IMR-90 (cell line): ENCODE measurements around the gene SLC26A8. TPM values are rescaled to one million over a fixed set of nuclear protein-coding genes. Genes with fewer than 3 reads are reported as not detected.

Source experiments
- ATAC-seq: fragments of 200-7000 bp; cut with Tn5 transposase; 2 replicates; pipeline ENCODE4 v1.9.1; 2020; ENCODE audit warnings: low read depth, mild to moderate bottlenecking, moderate library complexity
- BruUV-seq: library from RNA; stranded (reverse); fragments of 400-500 nt; replicated peaks from 2 replicates; lab custom pipeline; 2021; lab: Mats Ljungman, UMichigan
- CTCF ChIA-PET: fragments of 300-600 bp; formaldehyde crosslinking; extraction: SDS; loops from one replicate; lab custom pipeline; 2021; ENCODE audit warnings: antibody characterized with exemption; lab: Yijun Ruan, JAX
- POLR2A ChIA-PET: fragments of 300-600 bp; sonication (Branson Sonifier 250); formaldehyde crosslinking; loops from one replicate; lab custom pipeline; 2022; ENCODE audit warnings: antibody characterized with exemption; ENCODE audit not compliant: unreplicated experiment; lab: Charles Lee
- DNase-seq: peaks from one replicate; pipeline ENCODE4 v3.0.0; 2013
- H2AFZ ChIP-seq: replicated peaks from 2 replicates; pipeline ENCODE3; 2013; ENCODE audit warnings: low read length, mild to moderate bottlenecking; ENCODE audit not compliant: poor library complexity
- H2AK5ac ChIP-seq: 2 replicates; pipeline ENCODE4 v1.6.1; 2013; ENCODE audit warnings: low read depth, low read length, inconsistent platforms
- H2AK9ac ChIP-seq: replicated peaks from 2 replicates; pipeline ENCODE3; 2013; ENCODE audit warnings: mild to moderate bottlenecking, low read depth, low read length, moderate library complexity; ENCODE audit not compliant: poor library complexity
- H2BK120ac ChIP-seq: 2 replicates; pipeline ENCODE4 v1.6.1; 2013; ENCODE audit warnings: low read depth, low read length, inconsistent platforms
- H2BK15ac ChIP-seq: 3 replicates; pipeline ENCODE4 v1.6.1; 2013; ENCODE audit warnings: low read depth, low read length, inconsistent platforms
- H2BK20ac ChIP-seq: 2 replicates; pipeline ENCODE4 v1.6.1; 2013; ENCODE audit warnings: low read depth, mild to moderate bottlenecking, inconsistent platforms, low read length, moderate library complexity
- H2BK5ac ChIP-seq: 2 replicates; pipeline ENCODE4 v1.6.1; 2013; ENCODE audit warnings: mild to moderate bottlenecking, low read depth, low read length, inconsistent platforms; ENCODE audit not compliant: poor library complexity, severe bottlenecking
- H3K14ac ChIP-seq: replicated peaks from 2 replicates; pipeline ENCODE4 v1.6.1; 2013; ENCODE audit warnings: low read depth, low read length, inconsistent platforms
- H3K18ac ChIP-seq: 2 replicates; pipeline ENCODE4 v1.6.1; 2013; ENCODE audit warnings: low read depth, low read length, control low read depth
- H3K23ac ChIP-seq: 2 replicates; pipeline ENCODE4 v1.6.1; 2013; ENCODE audit warnings: low read depth, low read length, inconsistent platforms
- H3K27ac ChIP-seq: 2 replicates; pipeline ENCODE4 v1.5.1; 2013; ENCODE audit warnings: mild to moderate bottlenecking, control low read depth, low read length; ENCODE audit not compliant: insufficient read depth
- H3K27me3 ChIP-seq: 2 replicates; pipeline ENCODE4 v1.6.1; 2013; ENCODE audit warnings: low read length; ENCODE audit not compliant: control insufficient read depth, insufficient read depth
- H3K36me3 ChIP-seq: 2 replicates; pipeline ENCODE4 v1.6.1; 2013; ENCODE audit warnings: low read length, mixed read lengths; ENCODE audit not compliant: control insufficient read depth, insufficient read depth
- H3K4ac ChIP-seq: 2 replicates; pipeline ENCODE4 v1.6.1; 2013; ENCODE audit warnings: low read depth, low read length, inconsistent platforms
- H3K4me1 ChIP-seq: 2 replicates; pipeline ENCODE4 v1.6.1; 2013; ENCODE audit warnings: low read length, mixed read lengths; ENCODE audit not compliant: control insufficient read depth, insufficient read depth
- H3K4me2 ChIP-seq: 2 replicates; pipeline ENCODE4 v1.6.1; 2013; ENCODE audit warnings: low read depth, mild to moderate bottlenecking, control low read depth, low read length, moderate library complexity
- H3K4me3 ChIP-seq: 2 replicates; pipeline ENCODE4 v1.5.1; 2013; ENCODE audit warnings: low read depth, mild to moderate bottlenecking, control low read depth, low read length, moderate library complexity; ENCODE audit not compliant: insufficient read depth
- H3K56ac ChIP-seq: 2 replicates; pipeline ENCODE4 v1.6.1; 2013; ENCODE audit warnings: low read length, inconsistent platforms; ENCODE audit not compliant: insufficient read depth; ENCODE audit errors: extremely low read depth
- H3K79me1 ChIP-seq, 2 experiments: 2 replicates each; pipeline ENCODE4 v1.6.1; 2013; ENCODE audit warnings: low read length in 2 of 2, inconsistent platforms in 1 of 2, low read depth in 1 of 2
- H3K9ac ChIP-seq: 2 replicates; pipeline ENCODE4 v1.6.1; 2013; ENCODE audit warnings: low read depth, low read length, control low read depth
- H3K9me1 ChIP-seq: 2 replicates; pipeline ENCODE4 v1.6.1; 2013; ENCODE audit warnings: low read length, inconsistent platforms; ENCODE audit not compliant: insufficient read depth
- H3K9me3 ChIP-seq: 2 replicates; pipeline ENCODE4 v1.6.1; 2013; ENCODE audit warnings: low read length; ENCODE audit not compliant: control insufficient read depth, insufficient read depth
- H4K20me1 ChIP-seq: 2 replicates; pipeline ENCODE4 v1.6.1; 2013; ENCODE audit warnings: low read length, inconsistent platforms; ENCODE audit not compliant: insufficient read depth
- H4K5ac ChIP-seq: 2 replicates; pipeline ENCODE4 v1.6.1; 2013; ENCODE audit warnings: mild to moderate bottlenecking, low read depth, low read length, control low read depth
- H4K8ac ChIP-seq, 2 experiments: 2 replicates each; pipeline ENCODE4 v1.6.1; 2013; ENCODE audit warnings: low read depth in 2 of 2, low read length in 2 of 2, control low read depth in 1 of 2, inconsistent platforms in 1 of 2
- H4K91ac ChIP-seq: 2 replicates; pipeline ENCODE4 v1.6.1; 2013; ENCODE audit warnings: low read depth, low read length, inconsistent platforms; ENCODE audit not compliant: insufficient read depth
- BHLHE40 ChIP-seq: fragments of 150-350 bp; IDR thresholded peaks from 2 replicates; pipeline ENCODE4 v1.6.1; 2016; ENCODE audit warnings: mild to moderate bottlenecking, low read depth, low read length
- CEBPB ChIP-seq: IDR thresholded peaks from 2 replicates; pipeline ENCODE4 v1.6.1; 2012; ENCODE audit warnings: low read depth, low read length, improper control_type of control experiment
- CHD1 ChIP-seq: IDR thresholded peaks from 2 replicates; pipeline ENCODE4 v1.6.1; 2012; ENCODE audit warnings: low read depth, low read length, improper control_type of control experiment
- CTCF ChIP-seq: conservative IDR thresholded peaks from 2 replicates; pipeline ENCODE4 v1.5.1; 2012; ENCODE audit warnings: mild to moderate bottlenecking, low read depth, low read length, improper control_type of control experiment
- FOS ChIP-seq: fragments of 150-350 bp; IDR thresholded peaks from 2 replicates; pipeline ENCODE4 v1.6.1; 2016; ENCODE audit warnings: low read depth, low read length
- MAFK ChIP-seq: IDR thresholded peaks from 2 replicates; pipeline ENCODE4 v1.6.1; 2012; ENCODE audit warnings: low read depth, low read length, improper control_type of control experiment
- MAZ ChIP-seq: IDR thresholded peaks from 2 replicates; pipeline ENCODE4 v1.6.1; 2012; ENCODE audit warnings: low read depth, mild to moderate bottlenecking, low read length, improper control_type of control experiment, moderate library complexity, borderline replicate concordance
- MXI1 ChIP-seq: IDR thresholded peaks from 2 replicates; pipeline ENCODE4 v1.6.1; 2012; ENCODE audit warnings: low read depth, mild to moderate bottlenecking, low read length, moderate library complexity, borderline replicate concordance
- NFE2L2 ChIP-seq: fragments of 150-350 bp; IDR thresholded peaks from 2 replicates; pipeline ENCODE4 v1.6.1; 2016; ENCODE audit warnings: low read depth, mild to moderate bottlenecking, low read length
- POLR2A ChIP-seq: IDR thresholded peaks from 2 replicates; pipeline ENCODE4 v1.6.1; 2012; ENCODE audit warnings: mild to moderate bottlenecking, low read depth, low read length
- RCOR1 ChIP-seq: IDR thresholded peaks from 2 replicates; pipeline ENCODE4 v1.6.1; 2012; ENCODE audit warnings: mild to moderate bottlenecking, low read length, improper control_type of control experiment; ENCODE audit not compliant: insufficient replicate concordance
- RFX5 ChIP-seq: IDR thresholded peaks from 2 replicates; pipeline ENCODE4 v1.8.0; 2012; ENCODE audit warnings: low read depth, mild to moderate bottlenecking, low read length, moderate library complexity
- WGBS, 2 experiments: methylation state at CpG; one replicate each; pipeline versions ENCODE4 v1.1.5 to v1.1.7; 2013; ENCODE audit warnings: missing lambda C conversion rate in 2 of 2; ENCODE audit not compliant: insufficient read length in 1 of 2; ENCODE audit errors: extremely low coverage in 2 of 2; 5-methylcytosine and 5-hydroxymethylcytosine counted together
- dilution Hi-C: fragments of 300-500 bp; cut with HindIII; formaldehyde crosslinking; loops from one replicate; pipeline ENCODE4 v1.14.3; 2018; ENCODE audit warnings: low sequenced_read_pairs; ENCODE audit not compliant: unreplicated experiment
- in situ Hi-C: fragments of 300-500 bp; cut with MboI; formaldehyde crosslinking; loops from 3 replicates; pipeline ENCODE4 v1.14.3; 2019; ENCODE audit warnings: low sequenced_read_pairs, inconsistent platforms, mixed read lengths
- intact Hi-C: fragments of 100-400 bp; cut with micrococcal nuclease; formaldehyde crosslinking; loops from 2 replicates; pipeline ENCODE4 v1.10.0; 2022
- polyA plus RNA-seq, 3 experiments: library from polyadenylated mRNA; depleted of rRNA; stranded (reverse); fragments of >200 nt; gene quantifications; 2 replicates each; pipeline ENCODE4 v1.2.3, GENCODE V29; 2012; ENCODE audit warnings: low replicate concordance in 1 of 3
- total RNA-seq: library from RNA; depleted of rRNA; stranded (reverse); fragments of >200 nt; gene quantifications from 2 replicates; pipeline ENCODE4 v1.2.3, GENCODE V29; 2012

The SLC26A8 gene
- total and polyA plus RNA-seq, 2 of the 4 experiments (the other 2 are of a cell fraction), result 0.07 TPM; not detected in 1

GRCh38 chr6:36062247-36062646 is 37.8 kb upstream of the SLC26A8 start:
- Histone ChIP-seq H2BK5ac (no peak overlapping the region), H3K14ac (no peak overlapping the region), H2AK5ac (no peak overlapping the region), H3K27ac (no peak overlapping the region), H3K36me3 (peaks cover 8% of the 10 kb centered on the region), H2BK15ac (no peak overlapping the region), H4K91ac (no peak overlapping the region), H4K20me1 (peaks cover 46% of the 10 kb centered on the region), H3K9me3 (no peaks in the 10 kb centered on the region), H2BK120ac (no peak overlapping the region), H3K18ac (no peak overlapping the region), H3K56ac (no peak overlapping the region), H3K4me2 (no peak overlapping the region), H4K5ac (no peak overlapping the region), H2AFZ (no peak overlapping the region), H2AK9ac (no peak overlapping the region), H3K27me3 (no peaks in the 10 kb centered on the region), H3K4ac (no peak overlapping the region), H3K9me1 (peaks cover 4% of the 10 kb centered on the region; the same call in 1 of the 2 replicates), H3K9ac (no peak overlapping the region), H3K4me1 (peaks cover 9% of the 10 kb centered on the region), H4K8ac (no peak overlapping the region), H2BK20ac (no peak overlapping the region), H3K79me1 (peaks cover 35 to 78% of the 10 kb centered on the region in 2 experiments), H3K4me3 (no peak overlapping the region), H3K23ac (no peak overlapping the region)
- in situ Hi-C loops, result no loop called here
- intact Hi-C loops, result no loop called here
- BruUV-seq, result no TSS peak
- ChIA-PET CTCF (interaction anchor here (0.6 kb wide), 2 partner anchors 27 to 298 kb away, joined by 3 to 4 read pairs; no protein-coding TSS in a partner anchor), POLR2A (no interaction called here)
- WGBS, 2 experiments, result no CpG with 5 or more reads among the region's 2 CpGs
- TF ChIP-seq MAFK (no peak), POLR2A (no peak), CTCF (no peak), RFX5 (no peak), FOS (no peak), MXI1 (no peak), NFE2L2 (no peak), BHLHE40 (no peak), MAZ (no peak), CHD1 (no peak), RCOR1 (no peak), CEBPB (no peak)
- ATAC-seq (no peak), DNase-seq (no peak)
- dilution Hi-C loops, result no loop called here
